Activated CD4-positive, alpha-beta T cell treated with anti-CD3 and anti-CD28 coated beads for 24 hours (primary cell): Measurements from ENCODE around the gene KLHL35.

ENCODE experiments used
- DNase-seq, 2 donors: peaks; one replicate each; pipeline ENCODE4 v3.0.0-alpha.2; 2020; ENCODE audit warnings: low read depth in 2 of 2

KLHL35 gene

GRCh38 chr11:75440960-75441803 lies 8.2 kb upstream of the KLHL35 start:
- DNase-seq: no peak

GRCh38 chr11:75439495-75440120 lies 6.6 kb upstream of the KLHL35 start:
- no peak for DNase-seq

GRCh38 chr11:75439026-75439425 lies 6.0 kb upstream of the KLHL35 start:
- no peak for DNase-seq

- DNase-seq: no peak
Observed at GRCh38 chr11:75437966-75438659, 5.1 kb upstream of the KLHL35 start.

- DNase-seq: no peak
Observed at GRCh38 chr11:75436806-75437205, 3.8 kb upstream of the KLHL35 start.

GRCh38 chr11:75435571-75435925 lies 2.5 kb upstream of the KLHL35 start:
- no peak for DNase-seq

- no peak for DNase-seq
Observed at GRCh38 chr11:75434886-75435570, 2.0 kb upstream of the KLHL35 start.

- DNase-seq: no peak
Observed at GRCh38 chr11:75434051-75434450, 1.0 kb upstream of the KLHL35 start.

- no peak for DNase-seq
Observed at GRCh38 chr11:75433443-75433842, 440 bp upstream of the KLHL35 start.

GRCh38 chr11:75431533-75432525 lies 1.2 kb downstream of the KLHL35 start:
- no peak for DNase-seq

GRCh38 chr11:75430714-75431532 lies 2.1 kb downstream of the KLHL35 start:
- DNase-seq: no peak

- peak; percentile 42 to 47 for DNase-seq
Observed at GRCh38 chr11:75429902-75430713, 2.9 kb downstream of the KLHL35 start.

GRCh38 chr11:75429641-75429901 lies 3.4 kb downstream of the KLHL35 start:
- DNase-seq: no peak

- DNase-seq: no peak
Observed at GRCh38 chr11:75428989-75429640, 3.9 kb downstream of the KLHL35 start.

GRCh38 chr11:75428281-75428724 lies 4.7 kb downstream of the KLHL35 start:
- peak in 1 of 2 donors; percentile 61 for DNase-seq

- no peak for DNase-seq
Observed at GRCh38 chr11:75427181-75427580, 5.8 kb downstream of the KLHL35 start.

- DNase-seq: no peak
Observed at GRCh38 chr11:75426720-75427086, 6.3 kb downstream of the KLHL35 start.

- no peak for DNase-seq
Observed at GRCh38 chr11:75425422-75425821, 7.6 kb downstream of the KLHL35 start.

- DNase-seq: no peak
Observed at GRCh38 chr11:75424396-75424795, 8.6 kb downstream of the KLHL35 start.
